ENCODE measurements around the gene INCA1. TPM values are rescaled to one million over a fixed set of nuclear protein-coding genes. Genes with fewer than 3 reads are reported as not detected.

Gene INCA1
- total RNA-seq, 2 experiments from 2014 or later, result 0.82 TPM; not detected in 1

- no peak overlapping the region for H2AFZ ChIP-seq (ENCODE audit: low read length)
Observed at GRCh38 chr17:4960279-4960922, 36.9 kb downstream of the INCA1 start.

GRCh38 chr17:4959261-4959965 lies 37.9 kb downstream of the INCA1 start:
- H3K9me2 ChIP-seq (ENCODE audit: insufficient read depth, low read length), result no peaks in the 10 kb centered on the region
- TSS peak; percentile 88 for BruUV-seq (replicated peaks)
- H3K36me3 ChIP-seq (ENCODE audit: insufficient read depth, low read length), result peaks cover 14% of the 10 kb centered on the region
- no peak for DNase-seq (ENCODE audit: low spot score)
- H4K20me1 ChIP-seq (ENCODE audit: insufficient read depth, low read length), result no peaks in the 10 kb centered on the region
- H2AFZ ChIP-seq (ENCODE audit: low read length), result no peak overlapping the region
- H3K79me2 ChIP-seq (ENCODE audit: insufficient read depth, low read depth, low read length), result no peaks in the 10 kb centered on the region
- ChIA-PET CTCF (ENCODE audit: unreplicated experiment) (no interaction called here), POLR2A (interaction anchor here (1.1 kb wide), 1 partner anchor 37 kb away, joined by 3 read pairs; no protein-coding TSS in a partner anchor)
- intact Hi-C loops (cut with micrococcal nuclease; ENCODE audit: unreplicated experiment), result no loop called here
- no peak overlapping the region for H3K27ac ChIP-seq (ENCODE audit: low read depth, low read length, poor library complexity, severe bottlenecking)
- TF ChIP-seq, protein P1, sequence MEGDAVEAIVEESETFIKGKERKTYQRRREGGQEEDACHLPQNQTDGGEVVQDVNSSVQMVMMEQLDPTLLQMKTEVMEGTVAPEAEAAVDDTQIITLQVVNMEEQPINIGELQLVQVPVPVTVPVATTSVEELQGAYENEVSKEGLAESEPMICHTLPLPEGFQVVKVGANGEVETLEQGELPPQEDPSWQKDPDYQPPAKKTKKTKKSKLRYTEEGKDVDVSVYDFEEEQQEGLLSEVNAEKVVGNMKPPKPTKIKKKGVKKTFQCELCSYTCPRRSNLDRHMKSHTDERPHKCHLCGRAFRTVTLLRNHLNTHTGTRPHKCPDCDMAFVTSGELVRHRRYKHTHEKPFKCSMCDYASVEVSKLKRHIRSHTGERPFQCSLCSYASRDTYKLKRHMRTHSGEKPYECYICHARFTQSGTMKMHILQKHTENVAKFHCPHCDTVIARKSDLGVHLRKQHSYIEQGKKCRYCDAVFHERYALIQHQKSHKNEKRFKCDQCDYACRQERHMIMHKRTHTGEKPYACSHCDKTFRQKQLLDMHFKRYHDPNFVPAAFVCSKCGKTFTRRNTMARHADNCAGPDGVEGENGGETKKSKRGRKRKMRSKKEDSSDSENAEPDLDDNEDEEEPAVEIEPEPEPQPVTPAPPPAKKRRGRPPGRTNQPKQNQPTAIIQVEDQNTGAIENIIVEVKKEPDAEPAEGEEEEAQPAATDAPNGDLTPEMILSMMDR (conservative IDR thresholded peaks at IDR 0.05; ENCODE audit: low read length), result no peak
- TF ChIP-seq EZH2phosphoT487 (IDR thresholded peaks at IDR 0.05; ENCODE audit: borderline replicate concordance, low read depth, low read length), result no peak
- peaks cover 7% of the 10 kb centered on the region for H3K4me1 ChIP-seq (ENCODE audit: insufficient read depth, low read length, poor library complexity, severe bottlenecking)
- H3K9me3 ChIP-seq (ENCODE audit: low read length), result no peaks in the 10 kb centered on the region
- H3K4me3 ChIP-seq (ENCODE audit: low read depth, low read length, poor library complexity, severe bottlenecking), result no peak overlapping the region
- no peak overlapping the region for H3K4me2 ChIP-seq (ENCODE audit: low read length)

More at GRCh38 chr17:4960279-4960922, 36.9 kb downstream of the INCA1 start:
- Histone ChIP-seq H3K4me3 (ENCODE audit: low read depth, low read length, poor library complexity, severe bottlenecking) (no peak overlapping the region), H3K36me3 (ENCODE audit: insufficient read depth, low read length) (peaks cover 18% of the 10 kb centered on the region), H4K20me1 (ENCODE audit: insufficient read depth, low read length) (no peaks in the 10 kb centered on the region), H3K79me2 (ENCODE audit: insufficient read depth, low read depth, low read length) (peaks cover 1% of the 10 kb centered on the region; the same call in 1 of the 2 replicates), H3K9me2 (ENCODE audit: insufficient read depth, low read length) (no peaks in the 10 kb centered on the region), H3K4me2 (ENCODE audit: low read length) (no peak overlapping the region), H3K4me1 (ENCODE audit: insufficient read depth, low read length, poor library complexity, severe bottlenecking) (peaks cover 7% of the 10 kb centered on the region), H3K27ac (ENCODE audit: low read depth, low read length, poor library complexity, severe bottlenecking) (no peak overlapping the region), H3K9me3 (ENCODE audit: low read length) (no peaks in the 10 kb centered on the region)
- CTCF ChIA-PET (ENCODE audit: unreplicated experiment), result no interaction called here
- no peak for DNase-seq (ENCODE audit: low spot score)
- TF ChIP-seq, protein P1 (conservative IDR thresholded peaks at IDR 0.05; ENCODE audit: low read length), result no peak
- no peak for TF ChIP-seq EZH2phosphoT487 (IDR thresholded peaks at IDR 0.05; ENCODE audit: borderline replicate concordance, low read depth, low read length)
- no TSS peak for BruUV-seq (replicated peaks)
- intact Hi-C loops (cut with micrococcal nuclease; ENCODE audit: unreplicated experiment), result no loop called here
- POLR2A ChIA-PET, result no interaction called here

GRCh38 chr17:4958102-4958501 lies 39.2 kb downstream of the INCA1 start:
- H3K9me3 ChIP-seq (ENCODE audit: low read length), result no peaks in the 10 kb centered on the region
- H3K27ac ChIP-seq (ENCODE audit: low read depth, low read length, poor library complexity, severe bottlenecking), result no peak overlapping the region
- no peak for TF ChIP-seq EZH2phosphoT487 (IDR thresholded peaks at IDR 0.05; ENCODE audit: borderline replicate concordance, low read depth, low read length)
- TF ChIP-seq, protein P1 (conservative IDR thresholded peaks at IDR 0.05; ENCODE audit: low read length), result no peak
- no peaks in the 10 kb centered on the region for H4K20me1 ChIP-seq (ENCODE audit: insufficient read depth, low read length)
- BruUV-seq (replicated peaks), result no TSS peak
- H3K4me1 ChIP-seq (ENCODE audit: insufficient read depth, low read length, poor library complexity, severe bottlenecking), result peaks cover 7% of the 10 kb centered on the region
- intact Hi-C loops (cut with micrococcal nuclease; ENCODE audit: unreplicated experiment), result no loop called here
- DNase-seq (ENCODE audit: low spot score), result no peak
- H3K36me3 ChIP-seq (ENCODE audit: insufficient read depth, low read length), result peaks cover 14% of the 10 kb centered on the region
- H2AFZ ChIP-seq (ENCODE audit: low read length), result no peak overlapping the region
- no peaks in the 10 kb centered on the region for H3K9me2 ChIP-seq (ENCODE audit: insufficient read depth, low read length)
- no peak overlapping the region for H3K4me2 ChIP-seq (ENCODE audit: low read length)
- POLR2A ChIA-PET, result interaction anchor here (0.5 to 2.0 kb wide), 4 partner anchors 9 to 877 kb away, joined by 3 to 8 read pairs (median 5); partner anchors contain the start of gene SPAG7
- CTCF ChIA-PET (ENCODE audit: unreplicated experiment), result no interaction called here
- no peaks in the 10 kb centered on the region for H3K79me2 ChIP-seq (ENCODE audit: insufficient read depth, low read depth, low read length)
- H3K4me3 ChIP-seq (ENCODE audit: low read depth, low read length, poor library complexity, severe bottlenecking), result no peak overlapping the region

Data from OCI-LY7 (cell line).